HG02588 (cell line): ENCODE measurements around the gene PDX1.
A peak's percentile ranks its signal among the peaks of the same experiment; 100 is the strongest.
"Not testable (repeated sequence)": the region's sequence is repeated elsewhere in the genome, so short reads cannot be mapped to it uniquely, and the experiment has no call there.

Experiments
- ATAC-seq: cut with Tn5 transposase; IDR thresholded peaks from one replicate; pipeline ENCODE4 v1.9.1; 2021; ENCODE audit warnings: mild to moderate bottlenecking, moderate library complexity; ENCODE audit not compliant: unreplicated experiment

Gene PDX1

DNA sequence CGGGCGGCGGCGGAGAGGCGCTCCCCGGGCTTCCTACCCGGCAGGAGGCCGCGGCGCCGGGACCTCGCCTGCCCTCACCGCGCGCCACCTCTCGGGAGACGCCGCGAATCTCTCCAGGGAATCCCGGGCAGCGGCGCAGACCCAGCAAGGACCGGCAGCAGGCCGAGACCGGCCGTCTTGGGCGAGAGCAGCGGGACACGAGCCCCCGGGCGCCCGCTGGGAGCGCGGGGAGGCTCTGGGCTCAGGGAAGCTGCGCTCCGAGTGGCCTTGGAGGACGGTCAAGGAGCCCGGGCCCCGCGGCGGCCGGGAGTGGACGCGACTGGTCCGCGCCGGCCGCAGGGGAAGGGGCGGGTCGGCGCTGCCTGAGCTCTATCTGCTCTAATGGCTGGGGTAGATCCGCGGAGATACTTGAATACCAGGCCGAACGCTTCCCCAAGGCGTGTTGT is 34.6 kb downstream of the PDX1 start:
- peak; percentile 35 for ATAC-seq

DNA sequence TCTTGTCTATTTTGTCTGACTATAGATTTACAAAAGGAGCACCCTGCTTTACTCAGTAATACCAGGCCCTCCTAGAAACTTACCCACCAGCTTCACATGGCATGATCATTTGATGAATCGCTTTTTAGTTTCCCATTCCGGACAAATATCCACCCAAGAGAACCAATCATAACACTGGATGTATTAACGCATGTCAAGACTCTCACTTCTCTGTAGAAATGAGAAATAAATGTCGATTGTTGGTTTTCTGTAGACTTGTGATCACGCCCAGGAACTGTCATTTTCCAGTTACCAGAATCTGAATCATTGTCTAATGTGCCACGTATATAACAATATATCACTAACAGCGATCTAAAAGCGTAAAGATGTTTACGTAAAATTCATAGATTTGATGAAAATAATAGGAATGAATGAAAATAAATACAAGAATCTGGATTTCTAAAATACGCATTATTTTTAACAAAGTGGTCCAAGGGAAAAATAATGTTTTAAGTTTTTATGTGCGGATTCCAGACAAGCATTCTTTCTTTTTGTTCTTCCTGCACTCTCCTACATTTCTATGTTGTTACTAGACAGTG is 35.3 kb downstream of the PDX1 start:
- no peak for ATAC-seq

DNA sequence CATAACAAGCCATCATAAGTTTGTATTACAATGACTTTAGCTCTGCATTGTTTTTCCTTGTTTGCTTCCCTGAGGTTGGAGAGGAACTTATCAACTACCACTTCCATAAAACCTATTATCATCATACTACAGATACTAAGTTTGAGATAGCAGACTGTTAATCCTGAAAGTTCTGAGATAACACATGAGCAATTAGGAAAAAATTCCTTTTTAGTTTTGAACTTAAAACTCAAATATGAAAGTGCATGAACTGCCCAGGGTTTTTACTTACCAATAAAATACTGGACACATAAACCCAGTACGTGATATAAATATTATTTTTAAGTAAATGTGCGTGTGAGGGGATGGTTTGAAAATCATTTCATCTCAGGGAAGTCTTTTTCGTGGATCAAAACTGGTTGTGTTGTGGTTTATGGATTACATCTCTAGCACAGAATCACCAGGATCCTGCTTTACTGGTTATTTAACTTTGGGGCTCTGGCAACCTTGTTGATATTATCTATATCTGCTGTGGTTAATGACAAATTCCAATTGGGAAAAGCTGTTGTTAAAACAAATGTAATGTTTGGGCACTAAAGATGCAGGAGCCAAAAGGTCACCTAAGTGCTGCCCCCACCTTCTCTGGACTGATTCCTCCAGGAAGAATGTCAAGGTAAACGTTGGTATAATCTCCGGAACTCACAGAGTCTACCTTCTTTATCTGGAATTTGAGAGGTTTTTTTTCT is 36.9 kb downstream of the PDX1 start:
- ATAC-seq = no peak

DNA sequence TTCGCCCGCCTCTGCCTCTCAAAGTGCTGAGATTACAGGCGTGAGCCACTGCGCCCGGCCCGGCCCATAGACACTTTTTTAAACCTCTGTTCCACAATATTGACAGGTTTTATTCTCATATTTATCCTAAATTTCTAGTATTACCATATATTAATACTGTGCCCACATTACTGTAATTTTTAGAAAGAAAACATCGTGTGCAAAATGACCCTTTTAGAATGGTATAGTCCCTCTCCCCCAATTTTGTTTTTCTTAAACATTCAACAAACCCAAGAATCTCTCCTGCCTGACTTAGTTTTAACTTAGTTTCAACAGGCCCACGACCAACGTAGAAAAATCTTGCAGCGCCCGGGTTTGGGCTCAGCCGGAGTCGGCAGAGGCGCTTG is 40.2 kb downstream of the PDX1 start:
- no peak for ATAC-seq

DNA sequence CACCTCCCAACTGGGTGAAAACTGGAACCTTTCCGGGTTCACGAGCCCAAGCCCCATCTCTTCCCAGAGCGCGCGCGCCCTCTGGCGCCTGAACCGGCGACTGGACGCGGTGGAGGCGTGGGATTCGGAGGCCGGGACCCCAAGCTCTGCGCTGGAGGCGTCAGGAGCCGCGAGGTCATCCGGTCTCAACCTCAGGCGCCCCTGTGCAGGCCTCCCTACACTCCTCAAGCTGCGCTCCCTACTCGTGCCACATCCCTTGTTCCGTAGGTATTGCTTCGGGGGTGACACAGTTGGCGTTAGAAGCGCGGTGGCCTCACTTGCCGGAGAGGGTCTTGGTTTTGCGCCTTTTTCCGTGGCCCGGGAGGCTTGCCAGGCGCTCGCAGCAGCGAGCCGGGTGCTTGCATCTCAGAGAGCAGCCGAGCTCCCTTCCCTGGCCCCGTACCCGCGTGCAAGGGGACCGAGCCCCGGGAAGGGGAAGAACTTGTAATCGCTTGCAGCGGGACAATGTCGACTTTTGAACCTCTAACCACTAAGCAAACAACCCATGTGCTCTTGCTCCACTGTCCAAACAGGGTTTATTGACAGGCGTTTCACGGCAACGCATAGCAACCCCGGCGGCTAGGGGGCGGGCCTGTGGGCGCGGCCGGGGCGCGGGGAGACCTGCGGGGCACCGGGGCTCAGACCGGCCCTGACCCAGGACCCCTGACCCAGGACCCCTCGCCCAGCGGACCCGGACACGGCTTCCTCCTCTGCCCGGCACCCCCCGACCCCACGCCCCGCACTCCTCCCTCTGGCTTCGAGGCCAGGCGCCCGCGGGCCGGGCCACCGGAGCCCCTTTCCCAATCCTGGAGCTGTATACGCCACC is 40.8 kb downstream of the PDX1 start:
- ATAC-seq = no peak

DNA sequence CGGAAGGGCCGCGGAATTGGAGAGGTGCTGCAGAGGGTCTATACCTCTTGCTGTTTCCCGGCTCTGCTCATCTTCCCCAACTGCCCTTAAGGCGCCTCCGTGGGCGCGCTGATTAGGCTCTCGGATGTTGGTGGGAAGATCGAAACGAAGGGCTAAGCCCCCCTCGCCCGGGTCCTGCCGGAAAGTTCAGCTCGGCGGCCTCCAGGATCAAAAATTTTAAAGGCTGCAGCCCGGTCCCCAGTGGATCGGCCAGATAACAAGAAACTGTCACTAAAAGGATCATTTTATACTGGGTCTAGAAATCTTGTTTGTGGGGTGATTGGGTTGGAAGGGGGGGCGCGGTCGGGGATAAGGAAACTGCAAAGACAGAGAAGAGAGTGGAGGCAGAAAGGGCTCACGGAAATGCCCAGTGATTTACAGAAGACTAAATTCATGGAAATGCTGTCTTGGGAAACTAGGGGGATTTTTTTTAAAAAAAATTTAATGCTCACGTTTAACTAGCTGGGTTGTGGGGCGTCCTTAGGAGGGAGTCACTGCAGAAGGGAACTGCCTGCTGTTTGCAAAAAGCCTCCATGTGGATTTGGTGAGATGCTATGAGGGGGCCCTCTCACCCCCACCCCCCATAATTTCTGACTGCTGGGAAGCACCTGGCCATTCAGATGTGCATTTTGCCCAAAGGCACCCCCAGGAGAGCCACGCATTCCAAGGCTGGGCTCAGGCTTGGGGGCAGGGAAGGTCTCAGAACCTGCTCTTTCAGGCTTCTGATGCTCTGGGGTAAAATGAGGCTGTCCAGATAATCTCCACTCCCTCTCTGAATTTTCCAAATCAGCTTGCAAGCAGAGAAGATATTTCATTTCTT is 41.7 kb downstream of the PDX1 start:
- ATAC-seq = no peak

DNA sequence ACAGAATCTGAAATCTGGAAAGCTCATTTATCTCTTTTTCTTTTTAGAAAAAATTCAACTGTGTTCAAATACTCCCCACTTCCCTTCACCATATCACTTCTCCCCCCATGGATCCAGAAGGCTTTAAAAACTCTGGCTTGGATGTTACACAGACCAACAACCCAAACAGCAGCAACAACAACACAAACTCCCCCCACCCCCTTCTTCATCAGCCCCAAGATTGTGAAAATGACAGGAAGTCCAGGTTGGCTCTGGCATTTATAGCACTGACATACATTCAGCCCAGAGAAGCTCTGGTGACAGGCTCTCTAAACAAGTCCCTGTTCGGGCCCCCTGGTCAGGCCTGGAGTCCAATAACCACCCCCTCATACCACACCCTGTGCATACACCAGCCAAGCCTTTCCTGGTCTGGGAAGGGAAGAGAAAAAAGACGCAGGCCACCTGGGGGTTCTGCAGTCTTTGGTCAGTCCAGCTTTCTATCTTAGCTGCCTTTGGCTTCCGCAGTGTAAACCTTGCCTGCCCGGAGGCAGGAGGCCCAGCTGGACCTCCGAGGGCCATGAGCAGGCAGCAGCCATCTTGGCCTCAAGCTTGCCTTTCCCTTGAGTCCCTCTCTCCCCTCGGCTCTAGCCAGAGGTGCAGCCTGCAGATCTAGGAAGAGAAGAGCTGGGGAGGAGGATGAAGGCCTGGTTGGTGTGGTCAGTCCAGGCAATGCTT is 42.5 kb downstream of the PDX1 start:
- no peak for ATAC-seq

DNA sequence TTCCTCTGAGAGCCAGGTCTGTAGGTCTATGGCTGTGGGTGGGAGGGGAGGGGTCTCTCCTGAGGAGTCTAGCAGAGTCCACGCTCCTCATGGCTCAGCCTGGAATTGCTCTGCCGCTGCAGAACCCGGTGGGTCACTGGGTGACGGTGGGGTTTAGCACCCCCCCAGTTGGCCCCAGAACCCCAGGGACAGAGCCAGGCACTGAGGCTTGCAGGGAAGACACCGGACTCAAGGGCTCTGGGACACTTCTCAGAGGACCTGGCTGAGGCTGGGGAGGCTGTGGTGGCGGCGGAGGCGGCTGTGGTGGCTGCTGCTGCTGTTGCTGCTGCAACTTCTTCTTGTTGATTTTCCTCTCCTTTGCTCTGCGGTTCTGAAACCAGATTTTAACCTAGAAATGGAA is 43.2 kb downstream of the PDX1 start:
- ATAC-seq = no peak

DNA sequence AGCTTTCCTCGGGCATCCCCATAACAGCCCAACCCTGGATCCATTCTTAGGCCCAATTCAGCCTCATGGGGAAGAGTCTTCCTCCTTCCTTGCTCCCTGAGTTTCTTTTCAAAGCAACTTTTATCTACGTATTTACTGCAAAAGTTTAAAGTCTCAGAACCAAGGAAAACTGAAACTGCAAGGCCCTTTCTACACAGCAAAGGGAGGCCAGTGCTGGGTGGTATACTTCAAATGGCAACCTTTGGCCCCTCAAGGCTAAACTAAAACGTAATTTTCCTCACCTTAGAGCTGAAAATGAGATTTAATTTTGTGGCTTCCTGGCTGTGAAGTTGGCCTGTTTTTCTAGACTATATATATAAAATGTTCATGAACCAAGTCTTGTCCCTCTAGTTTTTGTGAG is 43.7 kb downstream of the PDX1 start:
- no peak for ATAC-seq

DNA sequence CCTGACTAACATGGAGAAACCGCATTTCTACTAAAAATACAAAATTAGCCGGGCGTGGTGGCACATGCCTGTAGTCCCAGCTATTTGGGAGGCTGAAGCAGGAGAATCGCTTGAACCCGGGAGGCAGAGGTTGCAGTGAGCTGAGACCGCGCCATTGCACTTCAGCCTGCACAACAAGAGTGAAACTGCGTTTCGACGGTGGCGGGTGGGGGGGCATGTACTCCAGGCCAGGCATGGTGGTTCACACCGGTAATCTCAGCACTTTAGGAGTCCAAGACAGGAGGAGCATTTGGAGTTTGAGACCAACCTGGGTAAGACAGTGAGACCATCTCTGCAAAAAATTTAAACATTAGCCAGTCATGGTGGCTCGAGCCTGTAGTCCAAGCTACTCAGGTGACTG is 44.4 kb downstream of the PDX1 start:
- ATAC-seq = not testable (repeated sequence)

DNA sequence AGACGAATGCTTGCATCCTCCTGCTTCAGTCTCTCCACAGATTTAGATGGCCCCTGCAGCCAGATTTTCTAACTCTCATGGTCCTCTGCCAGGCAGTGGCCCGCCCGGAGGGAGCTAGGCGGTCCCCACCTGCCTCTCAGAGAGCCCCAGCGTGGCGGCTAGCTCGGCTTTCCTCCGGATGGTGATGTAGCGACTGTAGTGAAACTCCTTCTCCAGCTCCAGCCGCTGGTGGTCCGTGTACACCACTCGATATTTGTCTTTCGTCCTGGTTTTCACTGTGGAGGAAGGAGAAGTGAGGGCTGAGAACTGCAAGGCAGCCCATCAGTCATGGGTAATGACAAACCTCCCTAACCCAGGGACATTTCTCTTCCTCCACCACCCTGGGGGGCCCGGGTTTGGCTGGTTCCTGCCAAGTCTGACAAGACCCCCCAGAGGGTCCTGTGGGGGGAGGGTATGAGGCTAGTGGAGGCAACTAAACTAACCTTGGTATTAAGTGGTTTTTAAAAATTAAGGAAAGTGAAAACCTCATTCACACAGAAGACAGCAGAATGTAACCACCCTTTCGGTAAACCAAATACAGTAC is 45.0 kb downstream of the PDX1 start:
- ATAC-seq = no peak

DNA sequence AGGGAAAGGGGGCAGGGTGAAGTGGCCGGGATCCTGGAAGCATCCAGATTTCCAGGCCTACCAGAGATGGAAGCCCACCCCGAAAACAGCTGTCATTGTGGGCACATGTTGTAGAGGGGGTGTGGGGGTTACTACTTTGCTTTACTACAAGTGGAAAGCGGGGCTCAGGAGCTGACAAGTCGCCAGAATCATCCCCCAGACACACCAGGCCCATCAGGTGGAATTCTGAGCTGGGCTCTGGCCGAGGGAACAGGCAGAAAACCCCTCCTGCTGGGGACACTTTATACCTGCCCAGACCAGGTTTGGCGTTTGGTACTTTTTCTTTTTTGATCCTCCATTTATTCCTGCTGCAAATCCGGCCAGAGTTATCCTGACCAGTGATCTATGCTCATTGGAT is 45.5 kb downstream of the PDX1 start:
- no peak for ATAC-seq

DNA sequence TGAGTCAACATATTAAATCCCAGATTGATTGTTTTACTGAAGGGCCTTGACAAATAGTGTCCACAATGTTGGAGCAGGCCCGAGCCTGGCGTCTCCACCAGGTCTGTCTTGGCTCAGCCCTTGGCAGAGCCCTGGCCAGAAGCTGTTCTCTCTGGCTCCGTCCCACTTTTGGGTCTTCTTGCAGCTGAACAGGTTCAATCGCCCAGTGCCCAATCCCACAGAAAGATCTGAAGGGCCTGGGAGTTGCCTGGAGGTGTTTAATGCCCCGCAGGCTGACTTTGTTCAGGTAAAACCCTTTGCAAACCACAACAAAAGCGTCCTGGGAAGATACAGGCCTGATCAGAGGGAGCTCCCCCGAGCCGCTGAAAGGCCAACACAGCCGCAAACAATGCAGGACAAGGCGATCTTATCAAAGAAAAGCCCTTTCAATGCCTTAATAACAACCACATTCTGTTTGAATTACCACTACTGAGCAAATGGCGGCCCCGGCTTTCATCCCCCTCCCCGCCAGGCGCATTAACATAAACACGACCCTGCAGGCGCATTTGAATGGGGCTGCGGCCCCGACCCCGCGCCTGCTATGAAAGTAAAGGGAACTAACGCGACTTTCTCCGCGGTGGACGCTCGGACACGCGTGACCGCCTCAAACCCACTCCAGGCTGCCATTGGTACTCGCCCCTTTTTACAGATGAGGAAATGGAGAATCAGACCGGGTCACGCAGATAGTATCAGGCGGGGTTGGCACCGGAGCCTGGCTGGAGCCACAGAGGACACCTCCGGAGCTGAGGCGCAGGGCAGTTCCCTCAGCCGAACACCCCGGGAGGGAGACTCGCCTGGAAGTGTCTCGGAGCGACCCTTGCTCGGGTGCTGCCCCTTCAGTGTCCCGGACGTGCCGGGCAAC is 46.2 kb downstream of the PDX1 start:
- ATAC-seq = no peak

DNA sequence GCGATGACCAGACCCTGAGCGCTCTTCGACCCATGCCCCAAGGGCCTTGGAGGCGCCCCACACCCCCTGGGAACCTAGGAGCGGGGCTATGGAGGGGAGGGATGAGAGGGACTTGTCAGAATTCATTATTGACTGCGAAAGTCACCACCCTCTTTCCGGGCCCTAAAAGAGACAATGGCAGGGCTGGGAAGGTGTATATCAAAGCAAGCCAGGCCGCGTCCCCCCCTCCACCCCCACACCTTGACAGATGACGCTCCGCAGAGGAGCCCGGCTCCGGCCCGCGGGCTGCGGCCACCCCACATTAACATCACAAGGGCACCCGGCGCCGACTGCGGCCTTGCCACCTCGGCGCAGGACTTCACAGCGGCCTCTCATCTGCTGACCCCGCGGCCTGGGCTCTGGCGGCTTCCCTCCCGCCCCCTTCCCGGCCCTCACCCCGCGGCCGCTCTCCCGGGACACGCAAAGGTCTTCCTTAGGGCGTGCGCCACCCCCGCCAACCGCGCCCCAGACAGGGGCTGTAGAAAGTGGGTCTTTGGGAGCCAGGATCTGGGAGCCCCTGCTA is 46.9 kb downstream of the PDX1 start:
- ATAC-seq = no peak

DNA sequence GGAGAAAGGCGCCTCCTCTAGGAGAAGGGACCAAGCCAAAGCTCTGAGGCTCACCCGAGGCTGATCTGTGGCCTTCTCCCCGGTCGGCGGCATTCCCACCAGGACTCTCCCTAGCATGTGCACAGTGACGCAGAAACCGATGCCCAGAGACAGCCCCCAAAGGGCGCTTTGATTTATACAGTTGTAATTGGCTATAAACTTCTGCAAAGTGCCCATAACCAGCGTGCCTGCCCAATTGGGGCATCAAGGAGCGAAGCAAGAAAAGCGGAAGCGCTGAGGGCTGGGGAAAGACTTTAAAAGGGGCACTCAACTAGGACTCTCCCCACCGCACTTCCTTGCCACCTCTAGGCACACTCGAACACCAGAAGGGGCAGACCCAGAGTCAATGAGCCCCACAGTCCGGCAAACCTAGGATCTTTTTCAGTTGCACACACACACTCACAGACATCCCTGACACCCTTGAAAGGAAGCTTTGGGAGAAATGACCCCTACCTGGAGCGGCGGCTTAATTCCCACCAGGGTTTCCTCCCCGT is 47.5 kb downstream of the PDX1 start:
- ATAC-seq = no peak

DNA sequence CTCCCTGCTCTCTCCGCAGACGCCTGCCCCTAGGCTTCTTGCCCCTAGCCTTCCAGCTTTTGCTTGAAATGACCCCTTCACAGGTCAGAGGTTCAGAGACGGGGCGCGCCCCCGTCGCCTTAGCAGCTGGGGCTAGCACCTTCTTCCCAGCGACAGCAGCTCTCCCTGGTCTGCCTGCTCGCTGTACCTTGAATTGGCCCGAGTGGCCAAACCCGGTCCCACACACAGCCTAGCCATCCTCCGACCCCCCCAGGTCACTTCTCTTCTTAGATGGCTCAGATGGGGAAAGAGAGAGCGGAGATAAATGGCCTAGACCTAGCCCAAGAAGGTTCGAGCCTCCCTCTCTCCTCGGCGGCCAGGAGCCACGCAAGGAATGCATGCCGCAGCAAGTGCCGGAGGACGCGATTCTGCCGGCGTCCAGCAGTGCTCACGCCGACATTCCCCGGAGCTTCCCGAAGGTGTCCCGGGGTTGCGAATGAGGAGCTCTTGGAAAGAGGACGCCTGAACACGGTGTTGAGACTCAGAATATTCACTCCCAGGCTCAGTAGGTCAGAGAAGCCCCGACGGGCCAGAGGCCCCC is 48.0 kb downstream of the PDX1 start:
- no peak for ATAC-seq

DNA sequence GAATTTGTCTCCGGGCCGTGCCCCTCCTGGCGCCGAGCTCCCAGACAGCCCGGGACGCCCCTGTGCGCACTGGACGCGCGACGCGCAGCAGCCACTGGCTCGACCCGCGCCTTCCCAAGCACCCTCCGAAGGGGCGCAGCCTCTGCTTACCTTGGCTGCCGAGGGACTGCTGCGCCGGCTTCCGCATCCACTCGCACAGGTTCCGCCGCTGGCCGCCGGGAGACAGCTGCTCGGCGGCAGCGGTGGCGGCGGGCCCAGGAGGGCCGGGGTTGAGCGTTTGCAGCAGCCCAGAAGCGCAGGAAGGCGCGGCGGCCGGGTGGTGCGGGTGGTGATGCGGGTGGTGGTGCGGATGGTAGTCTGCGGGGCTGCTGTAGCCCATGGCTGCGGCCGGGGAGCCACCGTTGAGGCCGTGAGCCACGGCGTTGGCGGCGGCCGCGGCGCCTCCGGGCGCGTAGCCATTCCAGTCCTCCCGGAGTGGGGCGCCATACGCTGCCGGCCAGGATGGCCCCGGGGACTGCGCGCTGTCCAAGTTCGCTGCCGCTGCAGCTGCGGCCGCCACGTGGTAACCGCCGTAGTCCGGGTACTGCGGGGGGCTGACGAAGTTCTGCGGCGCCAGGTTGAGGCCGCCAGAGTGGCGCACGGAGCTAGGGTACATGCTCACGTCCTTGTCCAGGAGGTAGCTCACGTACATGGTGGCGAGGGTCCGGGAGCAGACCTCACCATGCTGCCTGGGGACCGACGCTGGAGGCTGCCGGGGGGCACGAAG is 48.7 kb downstream of the PDX1 start:
- no peak for ATAC-seq
